GM10266 (cell line): Measurements from ENCODE around the gene E2F1.

Source experiments
- DNase-seq: peaks from one replicate; pipeline ENCODE4 v3.0.0; 2012; ENCODE audit errors: extremely low spot score
- CTCF ChIP-seq: IDR thresholded peaks from 2 replicates; pipeline ENCODE4 v1.5.1; 2012; ENCODE audit warnings: mild to moderate bottlenecking, low read depth; ENCODE audit not compliant: control insufficient read depth, insufficient read depth; ENCODE audit errors: missing control alignments

Gene E2F1

GRCh38 chr20:33709905-33710541 is 23.8 kb upstream of the E2F1 start:
- DNase-seq = no peak
- TF ChIP-seq CTCF = no peak

GRCh38 chr20:33709398-33709797 is 23.2 kb upstream of the E2F1 start:
- DNase-seq = no peak
- TF ChIP-seq CTCF = no peak

DNA sequence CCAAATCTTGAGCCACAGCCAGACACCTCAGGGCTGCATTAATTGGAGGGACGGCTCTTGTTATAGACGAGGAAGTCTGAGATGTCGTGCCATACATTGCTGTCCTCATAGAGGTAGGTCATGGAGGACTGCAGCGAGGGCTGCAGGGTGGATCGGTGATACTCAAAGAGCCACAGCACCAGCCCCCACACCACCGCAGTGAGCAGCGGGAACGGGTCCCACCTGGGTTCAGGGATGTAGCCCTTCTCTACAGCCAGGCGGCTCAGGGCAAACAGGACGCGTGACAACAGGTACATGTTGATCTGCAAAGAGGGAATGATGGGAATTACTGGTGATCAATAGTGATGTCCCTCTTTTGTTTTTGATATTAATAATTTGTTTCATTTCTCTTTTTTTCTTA is 21.5 kb upstream of the E2F1 start:
- no peak for TF ChIP-seq CTCF
- no peak for DNase-seq

GRCh38 chr20:33704197-33704924 is 18.2 kb upstream of the E2F1 start:
- no peak for TF ChIP-seq CTCF
- no peak for DNase-seq

DNA sequence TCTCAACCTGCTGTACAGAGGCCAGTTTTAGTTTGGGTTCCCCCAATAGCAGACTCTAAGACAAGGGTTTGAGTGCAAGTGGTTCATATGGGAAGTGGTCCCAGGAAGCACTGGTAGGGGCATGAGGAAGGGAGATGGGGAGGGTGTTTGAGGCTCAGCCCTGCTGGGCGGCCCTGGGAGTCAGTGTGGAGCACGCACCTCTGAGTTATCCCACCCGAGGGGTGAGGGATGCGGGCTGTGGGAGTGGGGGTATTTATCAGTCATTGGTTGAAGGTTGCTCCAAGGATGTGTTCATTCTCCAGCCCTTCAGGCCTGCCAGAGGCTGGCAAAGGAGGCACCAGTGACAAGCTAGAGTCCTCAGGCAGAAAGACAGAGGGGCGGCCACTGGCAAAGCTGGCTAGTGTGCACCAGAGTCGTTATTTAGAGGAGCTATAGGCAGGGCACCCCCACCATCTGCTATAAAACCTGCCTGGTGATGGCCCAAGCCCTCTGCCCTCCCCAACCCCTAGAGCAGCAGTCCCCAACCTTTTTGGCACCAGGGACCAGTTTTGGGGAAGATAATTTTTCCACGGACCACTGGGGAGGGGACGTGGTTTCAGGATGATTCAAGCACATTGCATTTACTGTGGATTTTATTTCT is 17.4 kb upstream of the E2F1 start:
- TF ChIP-seq CTCF = no peak
- DNase-seq = no peak

DNA sequence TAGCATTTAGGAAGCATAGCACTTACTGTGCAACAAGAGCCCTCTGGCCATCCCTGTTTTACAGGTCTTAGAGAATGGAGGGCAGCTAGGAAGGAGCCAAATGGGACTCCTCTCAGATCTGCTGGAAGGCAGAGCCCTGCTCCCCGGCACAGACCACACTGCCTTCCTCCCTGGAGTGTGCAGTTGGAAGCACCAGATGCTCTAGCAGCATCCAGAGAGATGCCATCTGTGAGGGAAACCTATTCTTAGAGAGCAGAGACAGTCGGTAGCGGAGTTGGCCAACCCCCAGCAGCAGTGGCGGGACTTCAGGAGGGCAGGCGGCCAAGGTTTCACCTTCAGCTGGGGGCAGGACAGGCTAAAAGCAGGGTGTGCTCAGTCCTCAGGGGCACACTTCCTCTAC is 16.7 kb upstream of the E2F1 start:
- no peak for TF ChIP-seq CTCF
- no peak for DNase-seq
